Left ventricle myocardium inferior (tissue), 1 donor: Measurements from ENCODE around the gene TIGD2. TPM values are rescaled to one million over a fixed set of nuclear protein-coding genes. Genes with fewer than 3 reads are reported as not detected.

Experiments
- DNase-seq: peaks from one replicate; pipeline ENCODE4 v3.0.0-alpha.2; 2020
- H3K27ac ChIP-seq: fragments of 200-600 bp; replicated peaks from 2 replicates; pipeline ENCODE4 v1.8.0; 2021
- H3K27me3 ChIP-seq: fragments of 200-600 bp; 2 replicates; pipeline ENCODE4 v1.8.0; 2021; ENCODE audit warnings: low read depth
- H3K36me3 ChIP-seq: fragments of 200-600 bp; 2 replicates; pipeline ENCODE4 v1.8.0; 2021
- H3K4me1 ChIP-seq: fragments of 200-600 bp; 2 replicates; pipeline ENCODE4 v1.8.0; 2021
- H3K4me3 ChIP-seq: fragments of 200-600 bp; 2 replicates; pipeline ENCODE4 v1.8.0; 2021; ENCODE audit warnings: mild to moderate bottlenecking, moderate library complexity
- H3K9me3 ChIP-seq: fragments of 200-600 bp; replicated peaks from 2 replicates; pipeline ENCODE4 v1.8.0; 2021
- intact Hi-C: fragments of 100-400 bp; cut with micrococcal nuclease; formaldehyde crosslinking; loops from one replicate; pipeline ENCODE4 v1.11.0; 2022
- total RNA-seq: library from RNA; stranded (reverse); fragmentation: NEBNext Ultra II Directional; extraction: Animal tissue kit (Norgen Biotek cat#: 25700); gene quantifications from one replicate; pipeline ENCODE4 v1.2.1, GENCODE V29; 2021
- TF ChIP-seq, protein P1 (sequence below): fragments of 200-600 bp; IDR thresholded peaks from 2 replicates; pipeline ENCODE4 v1.8.0; 2021; ENCODE audit warnings: antibody characterized with exemption, mild to moderate bottlenecking, borderline replicate concordance
- donor health status: DM: no; HTN: yes; CAD: no; lungs with severe emphysema.

Gene TIGD2
- total RNA-seq, 1 donor from 2014 or later: 2.0 TPM

DNA sequence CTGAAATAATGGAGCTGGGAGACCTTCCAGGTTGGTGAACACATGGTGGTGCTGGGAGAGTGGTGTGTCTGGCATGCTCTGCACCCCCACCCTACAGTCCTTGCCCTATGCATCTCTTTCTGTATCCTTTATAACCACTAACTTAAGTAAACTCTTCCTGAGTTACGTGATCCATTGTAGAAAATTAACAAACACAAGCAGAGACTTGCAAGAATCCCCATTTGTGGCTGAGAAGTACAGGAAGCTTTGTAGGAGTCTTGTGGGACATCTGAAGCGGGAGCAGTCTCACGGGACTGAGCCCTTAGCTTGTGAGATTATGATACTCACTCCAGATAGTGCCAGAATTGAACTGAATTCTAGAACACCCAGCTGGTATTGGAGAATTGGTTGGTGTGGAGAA lies 40.0 kb upstream of the TIGD2 start:
- TF ChIP-seq, protein P1, sequence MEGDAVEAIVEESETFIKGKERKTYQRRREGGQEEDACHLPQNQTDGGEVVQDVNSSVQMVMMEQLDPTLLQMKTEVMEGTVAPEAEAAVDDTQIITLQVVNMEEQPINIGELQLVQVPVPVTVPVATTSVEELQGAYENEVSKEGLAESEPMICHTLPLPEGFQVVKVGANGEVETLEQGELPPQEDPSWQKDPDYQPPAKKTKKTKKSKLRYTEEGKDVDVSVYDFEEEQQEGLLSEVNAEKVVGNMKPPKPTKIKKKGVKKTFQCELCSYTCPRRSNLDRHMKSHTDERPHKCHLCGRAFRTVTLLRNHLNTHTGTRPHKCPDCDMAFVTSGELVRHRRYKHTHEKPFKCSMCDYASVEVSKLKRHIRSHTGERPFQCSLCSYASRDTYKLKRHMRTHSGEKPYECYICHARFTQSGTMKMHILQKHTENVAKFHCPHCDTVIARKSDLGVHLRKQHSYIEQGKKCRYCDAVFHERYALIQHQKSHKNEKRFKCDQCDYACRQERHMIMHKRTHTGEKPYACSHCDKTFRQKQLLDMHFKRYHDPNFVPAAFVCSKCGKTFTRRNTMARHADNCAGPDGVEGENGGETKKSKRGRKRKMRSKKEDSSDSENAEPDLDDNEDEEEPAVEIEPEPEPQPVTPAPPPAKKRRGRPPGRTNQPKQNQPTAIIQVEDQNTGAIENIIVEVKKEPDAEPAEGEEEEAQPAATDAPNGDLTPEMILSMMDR: no peak
- no peaks in the 10 kb centered on the region for H3K27me3 ChIP-seq
- no peaks in the 10 kb centered on the region for H3K4me1 ChIP-seq
- H3K36me3 ChIP-seq: no peaks in the 10 kb centered on the region
- no peak overlapping the region for H3K4me3 ChIP-seq
- DNase-seq: no peak
- H3K27ac ChIP-seq: no peak overlapping the region
- no peaks in the 10 kb centered on the region for H3K9me3 ChIP-seq
- intact Hi-C loops: no loop called here

DNA sequence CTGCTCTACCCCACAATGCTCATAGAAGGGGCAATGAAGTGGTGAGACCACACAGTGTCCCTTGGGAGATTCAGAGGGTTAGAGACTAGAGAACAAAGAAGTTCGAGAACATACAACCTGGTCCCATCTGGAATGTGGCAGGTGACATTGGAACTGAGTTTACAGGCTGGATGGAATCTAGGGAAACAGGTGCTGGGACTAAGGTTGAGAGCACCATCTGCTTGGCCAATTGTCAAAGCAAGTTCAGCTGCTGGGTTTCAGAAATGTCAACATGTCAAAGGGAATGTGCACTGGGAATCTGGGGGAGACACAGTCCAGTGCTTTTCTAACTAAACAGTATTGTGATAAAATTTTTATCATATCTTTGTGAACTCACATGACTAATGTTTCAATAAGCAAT lies 38.4 kb upstream of the TIGD2 start:
- no peaks in the 10 kb centered on the region for H3K27me3 ChIP-seq
- H3K36me3 ChIP-seq: no peaks in the 10 kb centered on the region
- no peak overlapping the region for H3K4me3 ChIP-seq
- H3K9me3 ChIP-seq: peaks cover 11% of the 10 kb centered on the region
- intact Hi-C loops: no loop called here
- TF ChIP-seq, protein P1: no peak
- no peak for DNase-seq
- H3K4me1 ChIP-seq: no peaks in the 10 kb centered on the region
- H3K27ac ChIP-seq: no peak overlapping the region

DNA sequence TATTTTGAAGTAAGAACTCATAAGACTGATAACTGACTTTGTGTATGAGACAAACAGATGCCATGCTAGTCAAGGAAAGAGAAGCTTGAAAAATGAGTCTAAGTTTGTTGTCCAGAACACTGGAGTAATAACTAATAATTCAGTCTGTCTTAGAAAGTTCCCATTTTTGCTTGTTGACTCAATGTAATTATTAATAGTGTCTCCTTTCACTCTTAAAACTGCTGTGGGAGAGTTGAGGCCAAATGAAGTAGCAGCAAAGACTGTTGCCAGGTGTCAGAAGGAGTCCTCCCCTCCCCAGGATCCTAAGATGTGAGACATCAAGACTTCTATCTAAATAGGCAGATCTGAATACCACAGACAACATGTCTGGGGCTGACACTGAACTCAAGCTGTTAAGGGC lies 33.6 kb upstream of the TIGD2 start:
- intact Hi-C loops: no loop called here
- H3K4me3 ChIP-seq: no peak overlapping the region
- H3K36me3 ChIP-seq: no peaks in the 10 kb centered on the region
- H3K4me1 ChIP-seq: no peaks in the 10 kb centered on the region
- DNase-seq: no peak
- TF ChIP-seq, protein P1: no peak
- no peaks in the 10 kb centered on the region for H3K27me3 ChIP-seq
- peaks cover 46% of the 10 kb centered on the region for H3K9me3 ChIP-seq
- no peak overlapping the region for H3K27ac ChIP-seq

DNA sequence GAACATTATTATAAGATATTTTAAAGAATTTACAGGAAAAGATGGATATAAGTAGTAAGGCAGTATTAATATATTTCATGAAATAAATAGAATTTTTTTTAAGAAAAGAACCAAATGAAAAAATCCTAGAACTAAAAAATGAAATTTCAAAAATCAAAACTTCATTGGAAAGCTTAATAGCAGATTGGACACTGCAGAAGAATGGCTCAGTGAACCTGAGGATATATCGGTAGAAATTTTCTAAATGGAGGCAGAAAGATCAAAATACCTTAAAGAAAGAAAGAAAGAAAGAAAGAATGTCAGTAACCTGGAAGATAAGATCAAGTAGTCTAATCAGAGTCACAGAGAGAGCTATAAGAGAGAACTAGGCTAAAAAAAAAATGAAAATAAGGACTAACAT lies 33.0 kb upstream of the TIGD2 start:
- Histone ChIP-seq H3K36me3 (no peaks in the 10 kb centered on the region), H3K27me3 (no peaks in the 10 kb centered on the region), H3K27ac (no peak overlapping the region), H3K4me1 (no peaks in the 10 kb centered on the region), H3K4me3 (no peak overlapping the region), H3K9me3 (peaks cover 46% of the 10 kb centered on the region)
- TF ChIP-seq, protein P1: no peak
- intact Hi-C loops: no loop called here
- no peak for DNase-seq

DNA sequence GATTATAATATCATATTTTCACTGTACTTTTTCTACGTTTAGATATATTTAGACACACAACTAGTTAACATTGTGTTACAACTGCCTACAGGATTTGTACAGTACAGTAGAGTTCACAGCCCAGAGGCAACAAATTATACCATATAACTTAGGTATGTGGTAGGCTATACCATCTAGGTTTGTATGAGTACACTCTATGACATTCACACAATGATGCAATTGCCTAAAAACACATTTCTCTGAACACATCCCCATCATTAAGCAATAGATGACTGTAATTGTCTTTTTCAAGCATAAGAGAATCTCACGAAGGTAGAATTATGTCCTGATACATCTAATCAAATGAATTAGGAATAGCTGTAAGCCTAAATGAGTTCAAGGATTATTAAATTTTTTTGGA lies 12.3 kb upstream of the TIGD2 start:
- H3K27ac ChIP-seq: no peak overlapping the region
- intact Hi-C loops: no loop called here
- H3K27me3 ChIP-seq: no peaks in the 10 kb centered on the region
- TF ChIP-seq, protein P1: no peak
- no peak overlapping the region for H3K4me3 ChIP-seq
- no peak for DNase-seq
- no peaks in the 10 kb centered on the region for H3K36me3 ChIP-seq
- no peaks in the 10 kb centered on the region for H3K9me3 ChIP-seq
- no peaks in the 10 kb centered on the region for H3K4me1 ChIP-seq

DNA sequence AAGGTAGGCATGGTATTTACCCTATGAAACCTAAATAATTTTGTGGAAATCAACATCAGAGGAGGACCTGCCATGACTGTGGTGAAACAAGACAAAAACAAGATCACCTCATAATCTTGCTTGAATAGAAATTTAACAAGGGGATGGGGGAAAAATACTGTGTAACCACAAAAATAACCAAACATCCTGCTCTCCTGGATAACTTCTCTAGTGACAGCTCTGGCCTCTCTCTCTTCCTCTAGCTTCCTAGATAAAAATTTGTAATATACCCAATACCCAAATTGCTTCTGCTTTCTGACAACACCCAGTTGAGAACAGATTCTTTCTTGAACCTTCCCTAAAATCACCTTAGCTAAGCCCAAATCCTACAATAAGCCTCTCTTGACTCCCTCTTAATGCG lies 11.9 kb upstream of the TIGD2 start:
- H3K27me3 ChIP-seq: no peaks in the 10 kb centered on the region
- no peaks in the 10 kb centered on the region for H3K36me3 ChIP-seq
- intact Hi-C loops: no loop called here
- H3K4me1 ChIP-seq: no peaks in the 10 kb centered on the region
- no peak overlapping the region for H3K4me3 ChIP-seq
- TF ChIP-seq, protein P1: no peak
- H3K27ac ChIP-seq: no peak overlapping the region
- no peak for DNase-seq
- no peaks in the 10 kb centered on the region for H3K9me3 ChIP-seq
